SK-N-SH treated with all-trans-retinoic acid at 6 μM for 48 hours (cell line): Measurements from ENCODE around the gene MED27.
A peak's percentile ranks its signal among the peaks of the same experiment; 100 is the strongest.

Experiments used
- ATAC-seq: fragments of 200-7000 bp; cut with Tn5 transposase; 3 replicates; pipeline ENCODE4 v1.9.1; 2020; ENCODE audit warnings: mild to moderate bottlenecking, moderate library complexity
- ARNTL ChIP-seq: fragments of 450-650 bp; formaldehyde crosslinking; IDR thresholded peaks from 2 replicates; pipeline ENCODE4 v1.5.0; 2020; ENCODE audit warnings: low read depth, mild to moderate bottlenecking, moderate library complexity, borderline replicate concordance
- BACH2 ChIP-seq: fragments of 250-450 bp; sonication (Bioruptor Pico); IDR thresholded peaks from 2 replicates; pipeline ENCODE4 v1.9.0; 2021; ENCODE audit warnings: mild to moderate bottlenecking, borderline replicate concordance
- CREB5 ChIP-seq: fragments of 250-450 bp; sonication (Bioruptor Pico); IDR thresholded peaks from 2 replicates; pipeline ENCODE4 v1.5.1; 2020; ENCODE audit warnings: low read depth, mild to moderate bottlenecking, moderate library complexity
- CSRNP3 ChIP-seq: fragments of 250-450 bp; sonication (Bioruptor Pico); IDR thresholded peaks from 2 replicates; pipeline ENCODE4 v1.5.1; 2021; ENCODE audit warnings: mild to moderate bottlenecking, moderate library complexity
- ESRRG ChIP-seq: fragments of 250-450 bp; sonication (Bioruptor Pico); IDR thresholded peaks from 2 replicates; pipeline ENCODE4 v1.6.1; 2021; ENCODE audit warnings: mild to moderate bottlenecking
- GLIS3 ChIP-seq: fragments of 250-450 bp; sonication (Bioruptor Pico); IDR thresholded peaks from 2 replicates; pipeline ENCODE4 v1.5.0; 2020; ENCODE audit warnings: mild to moderate bottlenecking, moderate library complexity
- ISL1 ChIP-seq: fragments of 250-450 bp; sonication (Bioruptor Pico); IDR thresholded peaks from 2 replicates; pipeline ENCODE4 v2.1.2; 2022; ENCODE audit warnings: mild to moderate bottlenecking, moderate library complexity
- PATZ1 ChIP-seq: fragments of 250-450 bp; sonication (Bioruptor Pico); IDR thresholded peaks from 2 replicates; pipeline ENCODE4 v1.8.0; 2020; ENCODE audit warnings: mild to moderate bottlenecking, moderate library complexity, borderline replicate concordance
- POU6F1 ChIP-seq: fragments of 250-450 bp; sonication (Bioruptor Pico); IDR thresholded peaks from 2 replicates; pipeline ENCODE4 v1.8.0; 2021; ENCODE audit warnings: low read depth, mild to moderate bottlenecking, moderate library complexity, borderline replicate concordance
- PPARA ChIP-seq: fragments of 250-450 bp; sonication (Bioruptor Pico); IDR thresholded peaks from 2 replicates; pipeline ENCODE4 v1.5.0; 2020; ENCODE audit warnings: mild to moderate bottlenecking, borderline replicate concordance
- RARB ChIP-seq: fragments of 250-450 bp; sonication (Bioruptor Pico); IDR thresholded peaks from 2 replicates; pipeline ENCODE4 v1.8.0; 2021; ENCODE audit warnings: mild to moderate bottlenecking, moderate library complexity
- SNAI2 ChIP-seq: fragments of 250-450 bp; sonication (Bioruptor Pico); IDR thresholded peaks from 2 replicates; pipeline ENCODE4 v1.5.0; 2020; ENCODE audit warnings: mild to moderate bottlenecking, moderate library complexity
- TCF4 ChIP-seq: fragments of 250-450 bp; sonication (Bioruptor Pico); IDR thresholded peaks from 2 replicates; pipeline ENCODE4 v1.8.0; 2021; ENCODE audit warnings: mild to moderate bottlenecking, moderate library complexity, borderline replicate concordance
- TSHZ2 ChIP-seq: fragments of 250-450 bp; sonication (Bioruptor Pico); IDR thresholded peaks from 2 replicates; pipeline ENCODE4 v1.5.0; 2020; ENCODE audit warnings: mild to moderate bottlenecking, moderate library complexity
- ZC3H10 ChIP-seq: fragments of 250-450 bp; sonication (Bioruptor Pico); IDR thresholded peaks from 2 replicates; pipeline ENCODE4 v1.5.1; 2021; ENCODE audit warnings: mild to moderate bottlenecking, moderate library complexity
- ZFP30 ChIP-seq: fragments of 450-650 bp; formaldehyde crosslinking; IDR thresholded peaks from 2 replicates; pipeline ENCODE4 v1.5.0; 2022; ENCODE audit warnings: mild to moderate bottlenecking, moderate library complexity

MED27 gene

GRCh38 chr9:131886826-131887225, 192.8 kb downstream of the MED27 start:
- no peak for TF ChIP-seq CREB5
- TF ChIP-seq, all 23 proteins: peak for 0
- ATAC-seq, result no peak

GRCh38 chr9:131885144-131885609, 194.5 kb downstream of the MED27 start:
- ATAC-seq, result peak; percentile 37; the same call in 1 of the 3 replicates
- TF ChIP-seq RARB, result no peak
- peak; percentile 76; the same call in 1 of the 2 replicates for TF ChIP-seq TSHZ2 (CRISPR knock-in tag)
- peak; percentile 97 for TF ChIP-seq TCF4 (CRISPR knock-in tag)
- no peak for TF ChIP-seq ISL1 (CRISPR knock-in tag)
- no peak for TF ChIP-seq BACH2
- TF ChIP-seq CSRNP3, result peak; percentile 50; the same call in 1 of the 2 replicates

- no peak for ATAC-seq
- TF ChIP-seq ZFP30 (CRISPR knock-in tag), result no peak
- no peak for TF ChIP-seq GLIS3 (CRISPR knock-in tag)
- TF ChIP-seq BACH2, result no peak
- no peak for TF ChIP-seq ARNTL (CRISPR knock-in tag)
These were observed 195.4 kb downstream of the MED27 start for GRCh38 chr9:131884222-131884621.

- TF ChIP-seq TSHZ2 (CRISPR knock-in tag) (no peak), POU6F1 (CRISPR knock-in tag) (no peak), ESRRG (CRISPR knock-in tag) (no peak), ZFP30 (CRISPR knock-in tag) (no peak), CREB5 (no peak), PATZ1 (CRISPR knock-in tag) (no peak), ARNTL (CRISPR knock-in tag) (no peak), ZC3H10 (no peak), SNAI2 (CRISPR knock-in tag) (no peak), PPARA (CRISPR knock-in tag) (no peak), CSRNP3 (no peak)
- TF ChIP-seq, all 23 proteins: peak for 0
- no peak for ATAC-seq
These were observed 198.7 kb downstream of the MED27 start for GRCh38 chr9:131880833-131881583.
